HG02588 (cell line): ENCODE data around the gene ADGRG2.
"Not testable (repeated sequence)": the region's sequence is repeated elsewhere in the genome, so short reads cannot be mapped to it uniquely, and the experiment has no call there.

Experiments used
- ATAC-seq: cut with Tn5 transposase; IDR thresholded peaks from one replicate; pipeline ENCODE4 v1.9.1; 2021; ENCODE audit warnings: mild to moderate bottlenecking, moderate library complexity; ENCODE audit not compliant: unreplicated experiment

The ADGRG2 gene

DNA sequence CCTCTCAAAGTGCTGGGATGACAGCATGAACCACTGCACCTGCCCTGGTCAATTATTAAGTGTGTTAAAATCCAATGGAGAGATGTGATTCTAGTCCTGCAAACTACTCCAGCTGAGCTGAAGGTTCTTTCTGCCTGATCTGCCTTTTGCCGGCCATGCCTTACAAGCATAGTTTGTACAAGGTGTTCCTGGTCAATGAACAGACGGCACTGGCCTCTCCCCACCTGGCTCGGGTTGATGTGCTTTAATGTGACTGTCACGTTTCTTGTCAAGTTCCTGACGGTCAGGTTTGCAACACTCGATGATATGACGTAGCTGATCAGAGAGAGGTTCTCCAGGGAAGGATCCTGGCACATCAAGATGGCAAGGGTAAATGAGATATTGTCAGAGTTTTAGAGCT is 115.3 kb downstream of the ADGRG2 start:
- no peak for ATAC-seq

DNA sequence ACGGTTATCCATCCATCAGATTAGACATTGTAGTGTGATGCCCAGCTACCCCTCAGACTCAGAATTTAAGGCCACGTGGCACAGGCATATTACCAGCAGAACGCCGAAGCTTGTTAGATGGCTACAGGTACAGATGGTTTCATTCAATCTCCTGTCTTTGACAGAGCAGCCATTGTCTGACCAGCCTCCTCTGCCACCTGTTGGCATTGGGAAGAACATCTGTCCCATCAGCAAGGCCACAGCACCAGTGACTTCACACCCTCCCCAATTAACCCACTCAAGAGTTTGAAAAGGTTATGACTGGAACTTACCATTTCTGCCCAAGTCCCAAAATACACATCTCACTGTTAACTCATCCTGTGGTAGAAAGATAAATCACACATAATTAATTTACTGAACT is 116.4 kb downstream of the ADGRG2 start:
- no peak for ATAC-seq

DNA sequence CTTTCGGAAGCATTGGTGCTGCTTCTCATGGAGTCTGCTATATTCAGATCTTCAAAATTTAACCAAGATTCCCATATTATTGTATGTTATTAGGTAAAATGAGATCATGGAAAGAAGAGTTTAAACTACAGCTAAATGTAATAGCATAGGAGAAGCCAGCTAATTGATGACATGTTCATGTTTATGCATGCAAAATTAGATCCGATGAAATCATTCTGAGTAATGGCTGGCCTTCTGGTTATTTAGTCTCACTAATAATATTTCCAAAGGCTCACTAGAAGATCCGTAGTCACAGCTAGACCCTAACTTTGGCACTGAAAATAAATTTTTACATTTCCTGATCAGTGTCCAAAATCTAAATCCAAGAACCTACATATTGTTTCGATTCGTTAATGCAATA is 118.5 kb downstream of the ADGRG2 start:
- ATAC-seq = no peak

DNA sequence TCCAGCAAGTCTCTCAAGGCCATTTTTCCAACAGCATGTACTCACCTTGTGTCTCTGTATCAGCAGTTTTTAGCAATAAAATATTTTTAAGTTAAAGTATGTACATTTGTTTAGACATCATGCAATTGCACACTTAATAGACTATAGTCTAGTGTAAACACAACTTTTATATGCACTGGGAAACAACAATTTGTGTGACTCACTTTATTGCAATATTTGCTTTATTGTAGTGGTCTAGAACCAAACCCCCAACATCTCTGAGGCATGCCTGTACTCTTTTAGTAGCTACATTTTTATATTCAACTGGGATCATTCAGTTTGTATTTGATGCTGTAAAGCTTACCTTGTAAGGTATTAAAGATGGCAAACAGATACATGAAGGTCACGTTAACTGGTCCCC is 123.6 kb downstream of the ADGRG2 start:
- ATAC-seq = no peak

DNA sequence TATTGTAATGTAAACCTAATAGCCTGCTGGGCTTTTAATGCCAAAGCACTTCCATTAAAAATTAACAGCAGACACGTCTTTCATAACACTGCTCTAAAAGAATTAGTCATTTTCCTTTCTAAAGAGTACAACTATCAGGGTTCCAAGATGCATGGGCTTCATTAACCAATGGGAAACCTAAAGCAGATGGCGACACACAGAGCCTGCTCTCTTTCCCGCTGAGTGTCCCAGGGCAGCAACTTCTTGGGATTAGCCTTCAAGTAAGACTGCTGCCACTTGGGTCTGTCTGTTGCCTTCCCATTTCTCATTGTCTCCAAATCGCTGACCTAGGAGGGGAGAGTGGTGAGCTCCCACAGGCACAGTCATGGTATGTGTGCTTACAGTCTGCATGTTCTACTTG is 124.4 kb downstream of the ADGRG2 start:
- ATAC-seq = no peak

DNA sequence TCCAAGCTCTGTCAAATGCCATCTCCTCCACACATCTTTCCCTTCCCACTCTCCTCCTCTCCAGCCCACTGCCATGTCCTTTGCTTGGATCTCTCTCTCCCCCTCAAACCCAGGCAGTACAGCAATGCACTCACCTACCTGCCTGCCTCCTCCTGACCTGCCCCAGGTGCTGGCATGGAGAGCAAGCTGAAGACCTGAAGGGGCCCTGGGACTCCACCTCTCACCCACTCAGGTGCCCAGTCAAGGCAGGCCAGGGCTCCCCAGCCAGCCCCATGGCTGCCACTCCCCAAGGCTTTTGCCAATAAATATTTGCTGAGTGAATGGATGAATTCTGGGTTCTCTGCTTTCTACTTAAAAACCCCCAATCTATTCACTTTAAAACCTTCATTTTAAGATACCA is 125.7 kb downstream of the ADGRG2 start:
- ATAC-seq = no peak

DNA sequence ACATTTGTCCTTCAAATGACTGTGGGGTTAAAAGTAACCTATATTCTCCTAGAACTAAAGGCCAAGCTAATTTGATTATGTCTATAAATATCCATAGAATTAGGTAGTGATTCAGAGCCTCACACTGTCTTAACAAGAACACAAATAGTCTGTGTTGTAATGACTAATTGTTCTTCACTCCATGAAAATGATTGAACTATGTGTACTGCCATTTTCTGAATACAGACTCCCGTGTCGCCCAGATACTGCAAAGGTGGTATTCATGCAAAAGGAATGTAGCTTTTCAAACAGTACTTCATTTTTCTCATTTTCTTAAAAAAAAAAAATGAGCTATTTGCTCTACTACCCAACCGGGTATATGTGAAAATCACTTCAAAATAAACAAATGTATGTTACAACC is 127.0 kb downstream of the ADGRG2 start:
- no peak for ATAC-seq

- ATAC-seq = no peak
Measured at GRCh38 chrX:18994713-18995112, 127.6 kb downstream of the ADGRG2 start.

DNA sequence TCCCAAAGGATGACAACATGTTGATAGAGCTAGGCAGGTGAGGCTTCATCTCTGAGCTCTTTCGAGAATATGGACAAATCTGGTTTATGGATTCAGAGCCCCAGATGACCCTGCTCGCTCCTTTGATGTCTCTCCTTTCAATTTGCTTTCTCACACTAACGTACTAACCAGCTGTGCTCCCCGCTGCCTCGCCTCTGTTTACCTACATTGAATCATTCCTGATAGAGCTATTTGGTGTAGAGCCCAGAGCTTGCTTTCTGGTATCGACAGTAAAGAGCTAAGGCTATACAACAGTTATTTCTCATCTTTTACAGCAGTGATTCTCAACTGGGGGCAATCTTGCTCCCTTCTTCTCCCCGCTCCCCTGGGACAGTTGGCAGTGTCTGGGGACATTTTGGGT is 129.4 kb downstream of the ADGRG2 start:
- no peak for ATAC-seq

- no peak for ATAC-seq
Measured at GRCh38 chrX:18985186-18985435, 137.2 kb downstream of the ADGRG2 start.

- peak; percentile 85 for ATAC-seq
Measured at GRCh38 chrX:18984381-18985185, 137.7 kb downstream of the ADGRG2 start.

GRCh38 chrX:18983666-18984380 is 138.4 kb downstream of the ADGRG2 start, which contains the start of gene PHKA2:
TSS of gene PHKA2 (minus strand) at chrX:18984114. CDS start at chrX:18983932, 182 bp downstream.
- ATAC-seq = peak; percentile 44

- no peak for ATAC-seq
Measured at GRCh38 chrX:18981124-18981807, 141.0 kb downstream of the ADGRG2 start.

DNA sequence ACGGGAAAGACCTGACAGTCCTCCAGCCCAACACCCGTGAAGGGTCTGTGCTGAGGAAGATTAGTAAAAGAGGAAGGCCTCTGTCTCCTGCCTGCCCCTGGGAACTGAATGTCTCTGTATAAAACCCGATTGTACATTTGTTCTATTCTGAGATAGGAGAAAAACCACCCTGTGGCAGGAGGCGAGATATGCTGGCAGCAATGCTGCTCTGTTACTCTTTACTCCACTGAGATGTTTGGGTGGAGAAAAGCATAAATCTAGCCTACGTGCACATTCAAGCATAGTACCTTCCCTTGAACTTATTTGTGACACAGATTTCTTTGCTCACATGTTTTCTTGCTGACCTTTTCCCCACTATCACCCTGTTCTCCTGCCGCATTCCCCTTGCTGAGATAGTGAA is 142.0 kb downstream of the ADGRG2 start:
- not testable (repeated sequence) for ATAC-seq

- ATAC-seq = no peak
Measured at GRCh38 chrX:18974993-18975392, 147.3 kb downstream of the ADGRG2 start.

GRCh38 chrX:18973527-18974192 is 148.6 kb downstream of the ADGRG2 start:
- no peak for ATAC-seq

GRCh38 chrX:18971506-18971905 is 150.8 kb downstream of the ADGRG2 start:
- no peak for ATAC-seq

GRCh38 chrX:18970465-18970864 is 151.8 kb downstream of the ADGRG2 start:
- no peak for ATAC-seq

DNA sequence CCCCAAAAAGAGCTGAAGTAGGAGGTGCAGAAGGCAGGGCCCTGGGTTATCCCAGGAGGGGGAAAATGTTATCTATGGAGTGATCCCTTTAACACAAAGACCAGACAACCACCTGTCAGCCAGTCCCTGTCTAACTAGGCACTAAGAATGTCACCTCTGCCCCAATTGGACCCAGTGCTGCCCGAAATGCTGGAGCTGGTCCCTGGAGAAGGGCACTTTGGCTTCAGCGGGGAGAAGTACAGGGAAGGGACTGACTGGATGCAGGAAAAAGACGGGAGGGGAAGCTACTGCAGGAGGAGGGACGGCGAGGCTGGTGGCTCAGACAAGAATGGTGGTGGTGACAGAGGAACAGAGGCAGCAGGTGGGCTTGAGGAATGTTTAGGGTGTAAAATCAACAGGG is 155.6 kb downstream of the ADGRG2 start:
- ATAC-seq = no peak

DNA sequence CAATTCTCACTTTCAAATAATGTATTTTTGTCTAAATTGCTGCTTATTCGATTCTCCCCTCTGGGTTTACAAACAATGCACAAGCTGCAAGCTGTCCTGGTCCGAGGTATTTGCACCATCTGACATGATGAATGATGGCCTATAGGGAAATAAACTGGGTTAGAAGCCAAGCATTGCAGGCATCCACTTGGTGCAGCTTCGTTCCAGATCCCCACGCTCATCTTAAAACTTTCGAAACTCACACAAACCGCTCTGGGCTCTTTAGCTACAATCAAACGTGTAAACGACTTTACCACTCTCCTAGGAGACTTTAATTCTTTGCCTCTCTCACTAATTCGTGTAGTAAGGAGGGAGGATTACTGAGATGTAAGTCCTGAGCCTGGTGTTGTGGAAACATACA is 157.4 kb downstream of the ADGRG2 start:
- ATAC-seq = no peak

GRCh38 chrX:18964026-18964425 is 158.2 kb downstream of the ADGRG2 start:
- ATAC-seq = no peak
